ENCODE measurements around the gene SWAP70.
"Not testable (repeated sequence)": the region's sequence is repeated elsewhere in the genome, so short reads cannot be mapped to it uniquely, and the experiment has no call there.

Gene SWAP70

DNA sequence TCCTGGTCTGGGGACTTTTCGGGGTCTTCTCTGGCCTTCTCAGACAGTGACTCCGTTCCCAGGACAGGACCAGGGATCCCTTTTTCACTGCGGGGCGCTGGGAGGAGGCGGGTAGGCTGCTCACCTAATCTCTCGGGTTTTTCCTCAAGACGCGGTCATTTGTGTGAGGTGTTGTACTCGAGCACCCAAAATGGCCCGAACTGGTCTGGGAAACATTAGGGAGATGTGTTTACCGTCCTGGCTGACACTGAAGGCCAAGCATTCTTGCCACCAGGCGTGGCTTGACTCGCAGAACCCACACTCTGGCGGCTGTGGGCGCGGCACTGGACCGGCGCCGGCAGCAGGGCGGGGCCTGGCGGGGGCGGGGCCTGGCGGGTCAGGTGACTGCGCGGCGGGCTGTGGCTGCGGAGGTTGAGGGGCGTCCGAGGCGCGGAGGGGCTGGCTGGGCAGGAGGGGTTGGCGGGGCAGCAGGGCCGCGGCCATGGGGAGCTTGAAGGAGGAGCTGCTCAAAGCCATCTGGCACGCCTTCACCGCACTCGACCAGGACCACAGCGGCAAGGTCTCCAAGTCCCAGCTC is at the start of gene SWAP70:
TSS of gene SWAP70 (plus strand) at position 379 of the 577 bp plus-strand sequence. CDS start at position 482, 103 bp downstream.
- DNase-seq, result peak; percentile 54

DNA sequence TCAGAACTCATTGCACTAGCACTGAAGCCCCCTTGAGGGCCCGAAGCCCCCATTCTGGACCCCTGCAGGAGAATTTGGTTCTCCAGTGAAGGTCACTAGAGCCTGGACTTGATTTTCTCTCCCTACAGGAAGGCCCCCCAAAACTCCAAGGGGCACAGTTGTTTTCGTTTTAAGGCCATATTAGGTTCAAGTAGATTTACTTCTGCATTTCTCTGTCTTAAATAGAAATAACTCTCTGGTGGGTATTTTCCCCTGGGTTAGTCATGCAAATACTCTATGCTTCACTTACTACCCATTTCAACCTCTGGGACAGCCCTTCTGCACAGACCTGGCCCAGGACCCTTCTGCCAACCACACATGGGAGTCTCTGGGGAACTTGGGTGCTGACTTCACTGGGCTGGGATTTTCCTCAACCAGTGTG is 48.8 kb upstream of the SWAP70 start:
- DNase-seq, result no peak

DNA sequence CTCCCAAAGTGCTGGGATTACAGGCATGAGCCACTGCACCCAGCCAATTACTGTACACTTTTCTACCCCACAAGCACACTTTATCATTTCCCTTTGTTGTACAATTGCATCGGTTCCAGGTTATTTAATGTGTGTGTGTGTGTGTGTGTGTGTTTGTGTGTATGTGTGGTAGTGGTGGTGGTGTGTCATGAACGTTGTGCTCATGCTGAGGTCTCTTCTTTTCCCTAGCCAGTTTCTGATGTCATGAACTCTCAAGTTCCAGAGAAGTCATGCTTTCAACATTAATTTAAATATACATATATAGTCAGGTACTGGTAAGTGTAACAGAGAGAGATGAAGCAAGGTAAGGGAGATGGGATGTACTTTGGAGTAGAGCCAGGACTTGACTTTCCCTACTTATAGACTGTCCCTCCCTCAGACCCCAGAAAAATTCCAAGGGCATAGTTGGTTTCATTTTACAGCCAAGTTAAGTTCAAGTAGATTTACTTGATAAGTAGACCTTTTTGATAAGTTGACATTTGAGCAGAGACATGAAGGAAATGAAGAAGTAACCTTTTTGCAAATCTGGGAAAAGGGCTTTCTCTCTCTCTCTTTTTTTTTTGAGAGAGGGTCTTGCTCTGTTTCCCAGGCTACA is 47.7 kb upstream of the SWAP70 start:
- DNase-seq, result no peak

DNA sequence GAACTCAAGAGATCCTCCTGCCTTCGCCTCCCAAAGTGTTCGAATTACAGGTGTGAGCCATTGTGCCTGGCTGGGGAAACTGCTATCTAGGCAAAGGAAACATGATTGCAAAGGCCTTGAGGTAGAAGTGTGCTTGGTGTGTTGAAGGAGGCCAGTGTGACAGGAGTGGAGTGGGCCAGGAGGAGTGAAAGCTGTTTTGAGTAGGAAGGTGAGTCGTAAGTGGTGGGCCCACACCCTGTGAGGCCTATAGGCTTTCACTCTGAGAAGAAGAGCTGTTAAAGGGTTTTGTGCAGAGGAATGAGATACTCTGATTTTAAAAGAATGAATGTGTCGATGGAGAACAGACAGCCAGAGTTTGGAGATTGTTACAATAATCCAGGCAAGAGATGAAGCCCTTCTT is 47.0 kb upstream of the SWAP70 start:
- no peak for DNase-seq

DNA sequence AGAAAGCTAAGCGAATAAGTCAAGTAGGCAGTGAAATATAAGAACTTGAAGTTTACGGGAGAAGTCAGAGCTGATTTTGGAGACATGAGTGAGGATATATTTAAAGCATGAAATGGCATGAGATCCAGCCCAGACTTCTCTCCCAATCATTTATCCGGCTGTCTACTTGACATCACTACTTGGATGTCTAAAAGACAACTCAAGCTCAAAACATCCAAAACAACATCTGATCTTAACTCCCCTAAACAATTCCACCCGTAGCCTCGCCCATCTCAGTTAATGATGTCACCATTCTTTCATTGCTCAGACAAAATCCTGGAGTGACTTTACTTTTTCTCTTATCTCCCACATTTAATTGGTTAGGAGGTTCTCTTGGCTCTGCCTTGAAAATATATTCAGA is 45.9 kb upstream of the SWAP70 start:
- no peak for DNase-seq

DNA sequence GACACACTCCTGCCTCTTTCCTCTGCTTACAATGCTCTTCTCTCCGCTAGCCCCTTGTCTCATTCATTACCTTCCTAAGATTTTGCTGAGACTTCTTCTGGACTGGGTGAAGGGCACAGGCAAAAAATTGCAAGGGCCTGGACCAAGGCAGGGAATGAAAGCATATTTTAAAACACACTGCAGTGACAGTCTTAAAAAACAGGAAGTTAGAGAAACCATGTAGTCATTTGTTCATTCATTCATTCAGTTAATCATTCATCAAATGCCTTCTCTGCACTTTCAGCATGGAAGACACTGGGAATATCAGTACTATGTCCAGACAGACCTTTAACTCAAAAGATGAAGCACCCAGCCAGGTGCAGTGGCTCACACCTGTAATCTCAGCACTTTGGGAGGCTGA is 44.9 kb upstream of the SWAP70 start:
- no peak for DNase-seq

DNA sequence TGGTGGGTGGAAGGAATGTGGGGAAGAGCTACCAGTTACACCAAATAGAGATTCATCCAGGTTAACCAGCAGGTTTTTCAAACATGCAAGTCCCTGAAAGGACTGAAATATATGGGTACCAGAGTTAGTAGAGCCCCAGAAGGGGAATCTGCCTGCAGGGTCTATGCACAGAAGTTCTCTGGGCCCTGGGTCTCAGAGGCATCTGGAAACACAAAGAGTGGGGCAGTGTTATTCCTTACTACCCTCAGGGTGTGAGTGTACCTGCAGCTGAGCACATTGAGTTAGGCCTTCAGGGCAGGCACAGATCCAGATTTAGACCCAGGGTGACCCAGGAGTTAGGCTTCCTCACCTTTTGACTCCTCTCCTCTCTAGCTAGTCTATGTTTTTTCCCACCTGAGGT is 43.9 kb upstream of the SWAP70 start:
- no peak for DNase-seq

DNA sequence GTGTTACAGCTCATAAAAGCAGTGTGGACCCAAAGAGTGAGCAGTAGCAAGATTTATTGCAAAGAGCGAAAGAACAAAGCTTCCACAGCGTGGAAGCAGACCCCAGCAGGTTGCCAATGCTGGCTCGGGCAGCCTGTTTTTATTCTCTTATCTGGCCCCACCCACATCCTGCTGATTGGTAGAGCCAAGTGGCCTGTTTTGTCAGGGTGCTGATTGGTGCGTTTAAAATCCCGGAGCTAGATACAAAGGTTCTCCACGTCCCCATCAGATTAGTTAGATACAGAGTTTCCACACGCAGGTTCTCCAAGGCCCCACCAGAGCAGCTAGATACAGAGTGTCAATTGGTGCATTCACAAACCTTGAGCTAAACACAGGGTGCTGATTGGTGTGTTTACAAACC is 41.5 kb upstream of the SWAP70 start:
- not testable (repeated sequence) for DNase-seq

DNA sequence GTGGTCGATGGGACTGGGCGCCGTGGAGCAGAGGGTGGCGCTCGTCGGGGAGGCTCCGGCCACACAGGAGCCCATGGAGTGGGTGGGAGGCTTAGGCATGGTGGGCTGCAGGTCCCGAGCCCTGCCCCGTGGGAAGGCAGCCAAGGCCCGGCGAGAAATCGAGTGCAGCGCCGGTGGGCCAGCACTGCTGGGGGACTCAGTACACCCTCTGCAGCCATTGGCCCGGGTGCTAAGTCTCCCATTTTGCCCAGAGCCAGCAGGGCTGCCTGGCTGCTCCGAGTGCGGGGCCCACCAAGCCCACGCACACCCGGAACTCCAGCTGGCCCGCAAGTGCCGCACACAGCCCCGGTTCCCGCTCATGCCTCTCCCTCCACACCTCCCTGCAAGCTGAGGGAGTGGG is 40.8 kb upstream of the SWAP70 start:
- not testable (repeated sequence) for DNase-seq

DNA sequence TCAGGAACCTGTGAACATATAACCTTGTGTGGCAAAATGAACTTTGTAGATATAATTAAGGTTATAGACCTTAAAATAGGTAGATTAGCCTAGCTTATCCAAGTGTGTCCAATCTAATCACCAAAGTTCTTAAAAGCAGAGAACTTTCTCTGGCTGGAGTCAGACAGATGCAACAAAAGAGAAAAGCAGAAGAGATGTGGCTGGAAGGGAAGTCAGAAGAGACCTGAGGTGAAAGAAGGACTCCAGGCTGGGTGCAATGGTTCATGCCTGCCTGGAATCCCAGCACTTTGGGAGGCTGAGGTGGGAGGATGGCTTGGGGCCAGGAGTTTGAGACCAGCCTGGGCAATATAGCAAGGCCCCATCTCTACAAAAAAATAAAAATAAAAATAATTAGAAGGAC is 39.4 kb upstream of the SWAP70 start:
- no peak for DNase-seq

DNA sequence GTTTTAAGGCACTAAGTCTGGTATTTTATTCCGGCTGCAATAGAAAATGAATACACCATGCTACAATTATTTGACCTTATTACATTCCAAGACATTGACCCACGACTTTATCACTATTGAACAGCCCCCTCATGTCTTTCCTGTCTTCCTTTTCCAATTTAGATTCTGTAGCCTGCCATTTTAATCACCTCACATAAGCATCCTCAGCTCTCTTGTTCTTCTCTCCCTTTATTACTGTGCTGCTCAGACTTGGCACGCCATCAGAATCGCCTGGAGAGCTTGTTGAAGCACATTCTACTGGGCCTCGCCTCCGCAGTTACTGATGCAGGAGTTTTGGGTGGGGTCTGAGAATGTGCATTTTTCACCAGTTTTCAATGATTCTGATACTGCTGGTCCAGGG is 38.7 kb upstream of the SWAP70 start:
- DNase-seq, result no peak

DNA sequence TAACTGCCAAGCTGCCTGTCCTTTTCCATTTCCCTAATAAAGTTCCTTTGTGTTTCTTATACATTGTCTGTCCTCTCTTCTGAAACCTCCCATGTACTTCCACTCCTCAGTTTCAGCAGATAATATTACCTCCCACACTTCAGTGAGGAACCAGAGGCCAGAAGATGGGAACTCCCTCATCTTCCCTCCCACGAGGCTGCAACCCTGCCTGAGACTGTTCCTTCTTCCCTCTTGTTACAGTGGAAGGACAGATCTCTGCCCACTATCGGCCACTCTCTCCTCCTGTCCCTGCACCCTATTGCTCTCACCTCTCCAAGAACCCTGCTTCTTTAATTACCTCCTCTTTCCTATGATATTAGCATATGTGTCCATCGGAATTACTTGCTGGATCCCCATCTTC is 38.1 kb upstream of the SWAP70 start:
- no peak for DNase-seq

DNA sequence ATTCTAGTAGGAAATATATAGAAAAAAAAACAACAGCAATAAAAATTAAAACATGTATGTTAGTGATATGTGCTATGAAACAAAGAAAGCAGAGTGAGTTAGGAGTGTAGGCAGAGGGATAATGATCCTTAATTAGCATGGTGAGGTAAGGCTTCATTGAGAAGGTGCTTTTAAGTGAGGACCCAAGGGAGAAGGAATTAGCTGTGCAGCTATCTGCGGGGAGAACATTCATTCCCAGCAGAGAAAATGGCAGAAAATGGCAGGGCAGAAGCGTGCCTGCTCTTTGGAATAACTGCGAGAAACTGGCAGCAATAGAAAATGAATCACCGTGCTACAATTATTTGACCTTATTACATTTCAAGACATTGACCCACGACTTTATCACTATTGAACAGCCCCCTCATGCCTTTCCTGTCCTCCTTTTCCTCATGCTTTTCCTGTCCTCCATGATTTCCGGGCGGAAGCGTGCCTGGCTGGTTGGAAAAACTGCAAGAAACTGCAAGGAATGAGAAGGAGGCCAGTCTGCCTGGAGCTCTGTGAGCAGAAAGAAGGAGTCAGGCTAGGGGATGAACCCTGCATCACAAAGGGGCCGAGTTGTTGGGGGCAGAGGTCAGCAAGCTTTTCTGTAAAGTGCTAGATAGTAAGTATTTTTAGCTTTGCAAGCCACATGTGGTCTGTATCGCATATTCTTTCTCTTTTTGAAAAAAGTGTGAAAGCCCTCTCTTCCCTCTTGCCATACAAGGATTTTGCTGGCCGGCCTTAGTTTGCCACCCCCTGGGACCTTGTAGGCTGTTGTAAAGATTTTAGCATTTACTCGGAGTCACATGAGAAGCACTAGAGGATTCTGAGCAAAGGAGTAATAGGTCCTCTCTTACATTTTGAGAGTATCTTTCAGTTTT is 37.1 kb upstream of the SWAP70 start:
- DNase-seq, result no peak

DNA sequence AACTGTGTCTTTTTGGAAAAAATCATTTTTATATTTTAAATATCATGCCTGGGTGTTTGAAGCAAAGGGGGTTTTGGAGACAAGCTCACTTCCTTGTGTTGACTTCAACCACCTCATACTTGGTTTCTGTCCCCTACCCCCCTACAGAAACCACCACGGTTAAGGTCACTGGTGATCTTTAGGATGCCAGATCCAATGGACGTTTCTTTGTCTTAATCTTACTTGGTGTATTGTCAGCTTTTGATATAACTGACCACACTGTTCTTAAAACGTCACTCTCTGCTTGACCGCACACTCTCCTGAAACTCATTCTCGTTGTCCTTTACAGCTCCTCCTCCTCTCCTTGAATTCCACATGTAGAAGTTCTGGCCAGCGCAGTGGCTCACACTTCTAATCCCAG is 34.8 kb upstream of the SWAP70 start:
- no peak for DNase-seq

DNA sequence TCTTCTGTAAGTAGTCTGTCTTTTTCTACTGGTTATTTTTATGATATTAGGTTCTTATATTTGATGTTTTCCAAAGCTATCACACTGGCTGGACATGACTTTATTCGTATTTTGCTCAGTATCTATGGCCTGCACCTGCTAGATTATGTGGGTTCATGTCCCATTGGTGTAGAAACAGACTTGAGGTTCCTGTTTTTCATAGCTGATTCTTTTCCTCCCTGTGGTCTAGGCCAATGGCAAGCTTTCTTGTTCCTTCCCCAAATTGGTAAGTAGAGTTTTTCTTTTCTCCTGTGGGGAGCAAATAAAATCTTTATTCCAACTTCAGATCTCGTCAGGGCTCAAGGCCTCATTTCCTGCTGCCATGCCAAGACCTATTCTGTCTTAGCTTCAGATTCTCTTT is 30.2 kb upstream of the SWAP70 start:
- DNase-seq, result no peak

DNA sequence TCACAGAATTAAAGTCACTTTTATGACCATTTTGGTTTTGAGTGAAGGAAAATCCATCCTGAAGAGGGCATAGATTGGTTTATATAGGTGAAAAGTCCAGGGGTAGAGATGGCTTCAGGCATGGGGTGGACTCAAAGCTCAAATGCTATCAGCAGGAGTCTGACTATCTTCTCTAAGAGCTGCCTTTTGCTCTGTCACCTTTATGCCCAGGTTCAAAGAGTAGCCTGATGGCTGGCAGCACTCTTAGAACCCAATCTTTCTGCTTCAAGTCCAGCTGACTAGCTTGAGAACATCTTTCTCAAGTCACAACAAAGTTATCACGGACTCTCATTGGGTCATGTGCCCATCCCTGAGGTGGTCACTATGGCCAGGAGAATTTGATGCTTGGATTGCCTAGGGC is 27.2 kb upstream of the SWAP70 start:
- DNase-seq, result no peak

DNA sequence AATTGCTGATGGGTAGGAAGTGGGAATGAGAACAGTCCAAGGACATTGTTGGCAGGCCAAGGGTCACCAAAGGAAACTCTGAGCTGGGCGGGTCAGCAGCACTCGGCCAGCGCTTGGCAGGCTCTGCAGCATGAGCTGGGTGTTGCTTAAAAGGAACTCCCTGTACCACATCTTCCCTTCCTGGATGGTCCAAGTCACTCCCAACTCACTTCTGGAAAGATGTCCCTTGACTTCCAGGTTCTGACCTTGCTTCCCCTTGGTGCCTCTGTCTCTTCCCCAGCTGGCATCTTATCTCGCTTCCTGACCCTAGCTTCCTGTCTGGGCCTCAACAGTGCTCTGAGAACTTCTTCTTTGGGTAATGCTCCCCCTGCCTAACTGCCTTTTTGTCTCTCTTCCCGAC is 24.8 kb upstream of the SWAP70 start:
- DNase-seq, result no peak

DNA sequence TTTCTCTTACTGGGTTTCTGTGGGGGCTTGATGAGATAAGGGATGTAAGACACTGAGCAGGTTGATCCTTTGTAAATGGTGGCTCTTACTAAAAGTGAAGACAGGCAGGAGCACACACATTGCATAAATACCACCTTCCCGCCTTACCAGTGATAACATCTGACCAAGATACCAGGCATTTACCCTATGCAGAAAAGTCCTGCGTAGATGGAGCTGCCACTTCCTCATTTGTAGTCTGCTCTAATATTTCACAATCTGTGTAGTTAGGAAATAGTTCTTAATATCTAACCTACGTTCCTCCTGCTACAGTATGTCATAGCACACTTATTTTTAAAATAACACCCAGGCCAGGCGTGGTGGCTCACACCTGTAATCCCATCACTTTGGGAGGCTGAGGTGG is 23.9 kb upstream of the SWAP70 start:
- no peak for DNase-seq

DNA sequence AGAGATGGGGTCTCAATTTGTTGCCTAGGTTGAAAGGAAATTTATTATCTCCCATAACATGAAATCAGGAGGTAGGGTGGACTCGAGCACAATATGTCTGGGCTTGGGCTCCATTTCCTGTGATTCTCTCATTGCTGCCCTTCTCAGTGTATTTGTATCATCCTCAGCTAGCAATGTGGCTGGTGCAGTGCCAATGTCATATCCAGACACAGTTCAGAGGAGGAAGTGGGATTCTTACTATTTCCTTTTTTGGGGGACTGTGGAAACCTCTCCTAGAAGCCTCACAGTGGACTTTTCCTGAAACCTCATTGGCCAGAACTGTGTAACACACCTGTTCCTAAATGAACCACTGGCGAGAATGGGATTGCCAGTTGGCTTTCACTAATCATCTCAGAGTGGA is 21.0 kb upstream of the SWAP70 start:
- no peak for DNase-seq

DNA sequence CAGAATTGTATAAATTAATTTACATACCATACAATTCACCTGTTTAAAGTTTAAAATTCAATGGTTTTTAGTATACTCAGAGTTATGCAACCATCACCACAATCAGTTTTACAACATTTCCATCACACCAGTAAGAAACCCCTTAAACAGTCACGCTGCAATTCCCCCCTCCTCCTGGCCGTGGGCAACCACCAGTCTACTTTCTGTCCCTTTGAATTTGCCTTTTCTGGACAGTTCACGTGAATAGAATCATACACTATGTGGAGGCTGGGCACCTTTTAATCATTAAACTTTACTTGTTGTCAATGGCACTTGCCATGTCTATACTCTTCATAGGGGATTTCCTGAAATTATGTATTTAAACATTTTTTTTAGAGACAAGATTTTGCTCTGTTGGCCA is 20.1 kb upstream of the SWAP70 start:
- DNase-seq, result no peak

DNA sequence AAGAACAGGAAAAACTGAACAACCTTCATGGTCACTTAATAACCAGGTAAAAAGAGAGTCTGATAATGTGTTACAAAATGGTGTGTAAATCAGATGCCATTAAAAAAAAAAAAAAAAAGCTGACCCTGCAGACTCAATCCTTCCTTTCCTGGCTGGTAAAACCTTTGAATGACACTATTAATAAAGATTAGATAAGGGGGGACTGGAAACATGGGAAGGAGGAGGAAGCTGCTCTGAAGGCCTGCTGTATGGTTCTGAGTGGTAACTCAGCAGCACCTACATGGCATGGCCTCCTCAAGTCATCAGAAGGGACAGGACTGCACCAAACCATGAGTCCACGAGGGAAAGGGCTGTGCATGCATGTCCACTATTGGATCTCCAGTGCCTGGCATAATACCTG is 18.0 kb upstream of the SWAP70 start:
- DNase-seq, result no peak

DNA sequence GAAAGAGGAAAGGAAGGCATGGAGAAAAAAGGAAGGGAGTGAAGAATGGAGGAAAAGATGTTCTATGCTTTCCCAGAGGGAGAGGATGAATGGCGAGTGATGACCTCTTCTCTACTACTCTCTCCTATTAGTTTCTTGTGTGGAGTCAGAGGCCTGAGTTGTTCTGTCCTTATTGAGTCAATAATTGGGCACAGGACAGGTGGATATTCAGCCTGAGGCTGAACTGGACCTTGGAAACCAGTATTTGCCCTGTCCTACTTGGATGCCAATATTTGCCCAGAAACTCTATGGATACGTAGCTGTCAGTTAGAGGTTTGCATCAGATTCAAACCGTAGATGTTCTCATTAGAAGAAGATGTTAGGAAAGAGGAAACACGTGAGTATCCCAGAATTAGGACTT is 17.6 kb upstream of the SWAP70 start:
- no peak for DNase-seq

DNA sequence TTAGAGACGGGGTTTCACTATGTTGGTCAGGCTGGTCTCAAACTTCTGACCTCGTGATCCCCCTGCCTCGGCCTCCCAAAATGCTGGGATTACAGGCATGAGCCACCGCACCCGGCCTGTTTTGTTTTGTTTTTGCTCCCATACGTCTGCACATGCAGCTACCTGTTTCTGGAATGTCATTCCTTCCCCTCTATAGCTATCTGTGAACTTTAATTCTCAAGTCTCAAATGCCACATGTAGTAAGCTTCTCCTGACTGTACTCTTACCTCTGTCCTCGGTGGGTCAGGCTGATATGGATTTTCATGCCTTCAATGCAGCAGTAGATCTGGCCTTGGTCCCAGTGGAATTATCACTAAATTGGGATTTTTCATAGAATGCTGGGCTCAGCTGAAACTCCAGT is 12.4 kb upstream of the SWAP70 start:
- DNase-seq, result no peak
